Measurements from ENCODE around the gene PTBP2.
"Not testable (repeated sequence)": the region's sequence is repeated elsewhere in the genome, so short reads cannot be mapped to it uniquely, and the experiment has no call there.

PTBP2 gene

DNA sequence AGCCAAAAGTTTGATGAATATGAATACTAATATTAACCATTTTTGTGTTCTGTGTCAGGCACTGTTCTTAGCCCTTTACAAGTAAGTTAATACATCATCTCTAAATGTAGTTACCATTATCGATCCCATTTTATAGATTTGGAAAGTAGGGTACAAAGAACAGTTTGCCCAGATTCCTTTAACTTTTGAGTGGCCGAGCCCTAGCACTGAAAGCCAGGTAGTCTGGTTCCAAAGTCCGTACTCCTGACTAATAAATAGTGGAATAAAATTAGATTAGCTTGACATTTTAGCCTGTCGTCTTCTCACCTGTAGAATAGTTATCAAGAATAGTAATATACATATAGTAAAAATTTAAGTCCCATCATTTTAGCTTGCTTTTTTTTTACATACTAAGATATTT, 70.6 kb downstream of the PTBP2 start:
- no peak overlapping the region for H3K4me3 ChIP-seq (ENCODE audit: control insufficient read depth, low read depth, low read length)
- no peak for DNase-seq (ENCODE audit: low read depth)
- TF ChIP-seq, protein P1, sequence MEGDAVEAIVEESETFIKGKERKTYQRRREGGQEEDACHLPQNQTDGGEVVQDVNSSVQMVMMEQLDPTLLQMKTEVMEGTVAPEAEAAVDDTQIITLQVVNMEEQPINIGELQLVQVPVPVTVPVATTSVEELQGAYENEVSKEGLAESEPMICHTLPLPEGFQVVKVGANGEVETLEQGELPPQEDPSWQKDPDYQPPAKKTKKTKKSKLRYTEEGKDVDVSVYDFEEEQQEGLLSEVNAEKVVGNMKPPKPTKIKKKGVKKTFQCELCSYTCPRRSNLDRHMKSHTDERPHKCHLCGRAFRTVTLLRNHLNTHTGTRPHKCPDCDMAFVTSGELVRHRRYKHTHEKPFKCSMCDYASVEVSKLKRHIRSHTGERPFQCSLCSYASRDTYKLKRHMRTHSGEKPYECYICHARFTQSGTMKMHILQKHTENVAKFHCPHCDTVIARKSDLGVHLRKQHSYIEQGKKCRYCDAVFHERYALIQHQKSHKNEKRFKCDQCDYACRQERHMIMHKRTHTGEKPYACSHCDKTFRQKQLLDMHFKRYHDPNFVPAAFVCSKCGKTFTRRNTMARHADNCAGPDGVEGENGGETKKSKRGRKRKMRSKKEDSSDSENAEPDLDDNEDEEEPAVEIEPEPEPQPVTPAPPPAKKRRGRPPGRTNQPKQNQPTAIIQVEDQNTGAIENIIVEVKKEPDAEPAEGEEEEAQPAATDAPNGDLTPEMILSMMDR (IDR thresholded peaks at IDR 0.05; ENCODE audit: control insufficient read depth, insufficient read depth, low read depth, low read length, missing control alignments): no peak

DNA sequence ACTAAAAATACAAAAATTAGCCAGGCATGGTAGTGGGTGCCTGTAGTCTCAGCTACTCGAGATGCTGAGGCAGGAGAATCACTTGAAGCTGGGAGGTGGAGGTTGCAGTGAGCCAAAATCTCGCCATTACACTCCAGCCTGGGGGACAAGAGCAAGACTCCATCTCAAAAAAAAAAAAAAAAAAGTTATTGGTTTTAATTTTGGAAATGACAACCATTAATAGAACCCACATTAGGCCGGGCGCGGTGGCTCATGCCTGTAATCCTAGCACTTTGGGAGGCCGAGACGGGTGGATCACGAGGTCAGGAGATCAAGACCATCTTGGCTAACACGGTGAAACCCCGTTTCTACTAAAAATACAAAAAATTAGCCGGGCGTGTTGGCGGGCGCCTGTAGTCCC, 80.1 kb downstream of the PTBP2 start:
- not testable (repeated sequence) for H3K4me3 ChIP-seq (ENCODE audit: control insufficient read depth, low read depth, low read length); DNase-seq (ENCODE audit: low read depth)

DNA sequence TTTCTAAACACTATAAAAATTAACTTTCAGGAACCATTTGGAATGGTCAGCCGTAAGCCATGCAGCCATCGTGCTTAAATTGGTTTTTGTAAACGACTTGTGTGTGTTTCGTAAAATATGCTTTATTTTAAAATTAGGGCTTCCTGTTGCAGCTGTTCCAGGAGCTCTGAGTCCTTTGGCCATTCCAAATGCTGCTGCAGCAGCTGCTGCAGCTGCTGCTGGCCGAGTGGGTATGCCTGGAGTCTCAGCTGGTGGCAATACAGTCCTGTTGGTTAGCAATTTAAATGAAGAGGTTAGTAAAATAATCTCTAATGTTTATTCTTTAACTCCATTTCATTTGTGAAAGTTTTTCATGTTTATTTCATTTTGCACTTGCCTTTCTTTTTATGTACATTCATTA, 83.1 kb downstream of the PTBP2 start:
- TF ChIP-seq, protein P1 (IDR thresholded peaks at IDR 0.05; ENCODE audit: control insufficient read depth, insufficient read depth, low read depth, low read length, missing control alignments): no peak
- no peak for DNase-seq (ENCODE audit: low read depth)
- no peak overlapping the region for H3K4me3 ChIP-seq (ENCODE audit: control insufficient read depth, low read depth, low read length)

DNA sequence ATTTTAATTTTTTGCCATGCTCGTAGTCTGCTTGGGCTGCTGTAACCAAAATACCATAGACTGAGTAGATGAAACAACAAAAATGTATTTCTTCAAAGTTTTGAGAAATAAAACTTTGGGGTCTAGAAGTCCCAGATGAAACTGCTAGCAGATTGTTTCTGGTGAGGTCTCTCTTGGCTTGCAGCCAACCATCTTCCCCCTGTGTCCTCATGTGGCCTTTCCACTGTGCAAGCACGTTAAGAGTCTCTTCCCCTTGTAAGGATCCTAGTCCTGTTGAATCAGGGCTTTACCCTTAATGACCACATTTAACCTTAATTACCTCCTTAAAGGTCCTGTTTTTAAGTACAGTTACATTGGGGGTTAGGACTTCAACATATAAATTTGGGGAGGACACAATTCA, 86.6 kb downstream of the PTBP2 start:
- TF ChIP-seq, protein P1 (IDR thresholded peaks at IDR 0.05; ENCODE audit: control insufficient read depth, insufficient read depth, low read depth, low read length, missing control alignments): no peak
- no peak for DNase-seq (ENCODE audit: low read depth)

DNA sequence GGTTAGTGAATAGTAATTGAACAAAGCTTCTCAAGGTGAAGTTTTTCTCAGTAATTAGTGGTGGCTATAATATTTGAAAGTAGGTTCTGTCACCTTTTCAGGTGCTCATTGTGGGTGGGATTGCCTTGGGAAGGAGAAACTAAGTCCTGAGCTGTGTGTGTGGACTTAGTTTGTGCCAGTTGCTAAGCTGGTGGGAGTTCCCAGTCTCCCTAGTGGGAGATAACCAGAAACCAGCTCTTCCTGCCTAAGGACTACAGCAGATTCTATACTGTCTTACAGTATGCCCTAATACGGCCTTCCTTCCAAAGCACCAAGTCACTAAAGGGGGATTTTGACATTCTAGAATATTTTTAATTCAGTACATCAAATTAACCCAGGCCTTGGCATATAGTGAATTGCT, 94.3 kb downstream of the PTBP2 start:
- no peak for DNase-seq (ENCODE audit: low read depth)
- TF ChIP-seq, protein P1 (IDR thresholded peaks at IDR 0.05; ENCODE audit: control insufficient read depth, insufficient read depth, low read depth, low read length, missing control alignments): no peak
- H3K4me3 ChIP-seq (ENCODE audit: control insufficient read depth, low read depth, low read length): no peak overlapping the region

More for the DNA sequence above, 86.6 kb downstream of the PTBP2 start:
- H3K4me3 ChIP-seq (ENCODE audit: control insufficient read depth, low read depth, low read length): no peak overlapping the region

DNA sequence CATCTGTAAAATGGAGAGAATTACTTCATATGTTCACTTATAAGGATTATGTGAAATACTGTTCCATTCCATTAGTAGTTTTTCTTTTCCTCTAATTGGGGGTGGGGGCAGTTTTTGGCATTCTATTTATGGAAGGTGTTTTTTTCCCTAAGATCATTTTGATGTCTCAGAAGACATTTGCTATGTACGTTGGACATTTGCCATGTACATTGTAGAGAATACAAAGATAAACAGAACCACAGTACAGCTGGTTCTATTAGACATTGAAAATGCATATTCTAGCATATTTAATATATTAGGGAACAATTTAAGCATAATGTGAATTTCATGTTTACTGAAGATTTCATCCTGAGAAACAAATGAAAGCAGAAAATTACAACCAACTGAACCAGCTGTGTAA, 98.5 kb downstream of the PTBP2 start:
- DNase-seq (ENCODE audit: low read depth): no peak
- H3K4me3 ChIP-seq (ENCODE audit: control insufficient read depth, low read depth, low read length): no peak overlapping the region
- TF ChIP-seq, protein P1 (IDR thresholded peaks at IDR 0.05; ENCODE audit: control insufficient read depth, insufficient read depth, low read depth, low read length, missing control alignments): no peak

DNA sequence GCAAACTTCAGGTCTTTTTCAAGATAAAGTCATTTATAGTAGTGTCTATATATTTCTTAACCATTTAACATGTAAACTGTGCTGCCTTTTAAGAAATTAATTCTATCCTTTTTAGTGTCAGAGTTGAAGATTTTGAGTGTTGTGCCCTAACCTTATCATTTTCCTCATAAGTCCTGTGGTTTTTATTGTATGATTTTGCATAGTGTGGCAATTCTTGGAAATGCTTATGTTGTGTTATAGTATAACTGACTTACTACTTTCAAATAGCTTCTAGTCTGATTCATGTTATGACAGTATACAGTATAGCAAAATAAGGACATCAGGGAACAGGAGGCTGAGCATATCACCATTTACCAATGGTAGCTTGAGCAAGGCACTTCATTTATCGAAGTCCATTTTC, 99.1 kb downstream of the PTBP2 start:
- no peak for DNase-seq (ENCODE audit: low read depth)
- H3K4me3 ChIP-seq (ENCODE audit: control insufficient read depth, low read depth, low read length): no peak overlapping the region
- TF ChIP-seq, protein P1 (IDR thresholded peaks at IDR 0.05; ENCODE audit: control insufficient read depth, insufficient read depth, low read depth, low read length, missing control alignments): no peak
